Activated naive CD4-positive, alpha-beta T cell treated with anti-CD3 and anti-CD28 coated beads, Interleukin-2, amount 10 ng/mL, durations not matched to agents 7 days and 5 days (primary cell): ENCODE results near the gene KRTAP10-2.
A peak's percentile ranks its signal among the peaks of the same experiment; 100 is the strongest.

Experiments used
- CTCF ChIA-PET: fragments of 350-600 bp; sonication (Branson Sonifier 250); formaldehyde crosslinking; loops from one replicate; lab custom pipeline; 2021; ENCODE audit warnings: antibody characterized with exemption; lab: Charles Lee
- DNase-seq: peaks from one replicate; pipeline ENCODE4 v3.0.0-alpha.2; 2020
- H3K27ac Mint-ChIP-seq: one replicate; pipeline ENCODE4 v1.8.0; 2021; ENCODE audit warnings: mild to moderate bottlenecking, moderate library complexity, mixed read lengths
- H3K27me3 Mint-ChIP-seq: one replicate; pipeline ENCODE4 v1.8.0; 2021; ENCODE audit warnings: mild to moderate bottlenecking, mixed read lengths
- H3K36me3 Mint-ChIP-seq: one replicate; pipeline ENCODE4 v1.8.0; 2021; ENCODE audit warnings: mixed read lengths
- H3K4me1 Mint-ChIP-seq: one replicate; pipeline ENCODE4 v1.8.0; 2021; ENCODE audit warnings: mixed read lengths
- H3K4me3 Mint-ChIP-seq: one replicate; pipeline ENCODE4 v1.8.0; 2021; ENCODE audit warnings: mild to moderate bottlenecking, moderate library complexity, mixed read lengths
- H3K9me3 Mint-ChIP-seq: one replicate; pipeline ENCODE4 v1.8.0; 2021; ENCODE audit warnings: mixed read lengths

Gene KRTAP10-2

GRCh38 chr21:44514746-44515358 lies 36.5 kb downstream of the KRTAP10-2 start:
- H3K9me3 Mint-ChIP-seq, result no peaks in the 10 kb centered on the region
- no peak for DNase-seq
- peaks cover 1% of the 10 kb centered on the region for H3K4me1 Mint-ChIP-seq
- H3K27ac Mint-ChIP-seq, result no peak overlapping the region
- CTCF ChIA-PET, result interaction anchor here (7.4 kb wide), 1 partner anchor 280 kb away, joined by 65 read pairs; no protein-coding TSS in a partner anchor
- H3K27me3 Mint-ChIP-seq, result peaks cover 16% of the 10 kb centered on the region
- H3K4me3 Mint-ChIP-seq, result no peak overlapping the region
- H3K36me3 Mint-ChIP-seq, result no peaks in the 10 kb centered on the region

GRCh38 chr21:44514218-44514520 lies 37.1 kb downstream of the KRTAP10-2 start:
- H3K27ac Mint-ChIP-seq, result no peak overlapping the region
- no peak for DNase-seq
- H3K27me3 Mint-ChIP-seq, result peaks cover 18% of the 10 kb centered on the region
- H3K4me3 Mint-ChIP-seq, result no peak overlapping the region
- peaks cover 2% of the 10 kb centered on the region for H3K4me1 Mint-ChIP-seq
- no peaks in the 10 kb centered on the region for H3K36me3 Mint-ChIP-seq
- CTCF ChIA-PET, result interaction anchor here (4.9 to 7.4 kb wide), 2 partner anchors 228 to 280 kb away, joined by 50 to 65 read pairs; no protein-coding TSS in a partner anchor
- H3K9me3 Mint-ChIP-seq, result no peaks in the 10 kb centered on the region

GRCh38 chr21:44513389-44514217 lies 37.7 kb downstream of the KRTAP10-2 start:
- Mint-ChIP-seq H3K27ac (no peak overlapping the region), H3K27me3 (peaks cover 16% of the 10 kb centered on the region), H3K9me3 (no peaks in the 10 kb centered on the region), H3K4me3 (no peak overlapping the region), H3K4me1 (peaks cover 2% of the 10 kb centered on the region), H3K36me3 (no peaks in the 10 kb centered on the region)
- CTCF ChIA-PET, result interaction anchor here (4.9 to 7.4 kb wide), 2 partner anchors 228 to 281 kb away, joined by 50 to 65 read pairs; no protein-coding TSS in a partner anchor
- no peak for DNase-seq

DNA sequence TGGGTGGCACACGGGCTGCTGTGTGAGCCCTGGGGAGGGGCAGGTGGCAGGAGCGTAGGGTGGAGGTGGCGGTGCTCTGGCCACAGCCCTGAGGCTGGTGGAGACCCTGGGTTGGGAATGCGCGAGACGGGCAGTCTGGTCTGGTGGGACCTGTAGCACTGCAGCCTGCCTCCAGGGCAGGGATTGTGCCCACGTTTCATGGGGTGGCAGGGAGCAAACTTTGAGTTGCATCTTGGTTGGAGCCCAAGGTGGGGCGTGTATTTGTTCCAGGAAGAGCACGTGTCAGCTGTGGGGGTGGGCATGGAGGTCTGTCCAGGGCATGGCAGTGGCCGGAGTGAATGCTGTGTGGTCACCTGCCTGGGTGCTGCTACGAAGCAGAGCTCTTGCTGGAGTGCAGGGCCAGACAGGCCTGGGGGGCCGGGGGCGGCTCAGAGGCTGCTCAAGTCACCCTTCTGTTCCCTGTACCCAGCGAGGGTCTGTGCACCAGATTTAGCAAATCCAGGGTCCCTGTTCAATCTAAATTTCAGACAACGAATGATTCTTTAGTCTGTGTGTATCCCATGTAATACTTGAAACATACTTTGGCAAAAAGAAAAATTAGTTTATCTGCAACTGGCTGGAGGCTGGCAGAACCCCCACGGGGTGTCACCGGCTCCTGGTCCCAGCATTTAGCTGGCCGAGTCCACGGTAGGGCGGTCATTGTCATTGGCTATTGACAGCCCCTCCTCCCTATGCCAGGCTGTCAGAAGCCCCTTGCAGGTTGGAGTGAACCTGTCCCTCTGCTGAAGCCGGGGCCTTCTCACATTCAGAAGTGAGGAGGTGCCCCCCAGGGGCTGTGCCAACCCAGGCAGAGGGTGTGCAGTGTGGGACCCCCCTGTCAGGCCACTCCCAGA lies 38.6 kb downstream of the KRTAP10-2 start:
- peaks cover 2% of the 10 kb centered on the region for H3K4me1 Mint-ChIP-seq
- CTCF ChIA-PET, result interaction anchor here (4.9 to 7.4 kb wide), 2 partner anchors 229 to 282 kb away, joined by 50 to 65 read pairs; no protein-coding TSS in a partner anchor
- no peaks in the 10 kb centered on the region for H3K36me3 Mint-ChIP-seq
- no peak overlapping the region for H3K4me3 Mint-ChIP-seq
- H3K27me3 Mint-ChIP-seq, result peaks cover 21% of the 10 kb centered on the region
- DNase-seq, result no peak
- H3K9me3 Mint-ChIP-seq, result no peaks in the 10 kb centered on the region
- H3K27ac Mint-ChIP-seq, result no peak overlapping the region

DNA sequence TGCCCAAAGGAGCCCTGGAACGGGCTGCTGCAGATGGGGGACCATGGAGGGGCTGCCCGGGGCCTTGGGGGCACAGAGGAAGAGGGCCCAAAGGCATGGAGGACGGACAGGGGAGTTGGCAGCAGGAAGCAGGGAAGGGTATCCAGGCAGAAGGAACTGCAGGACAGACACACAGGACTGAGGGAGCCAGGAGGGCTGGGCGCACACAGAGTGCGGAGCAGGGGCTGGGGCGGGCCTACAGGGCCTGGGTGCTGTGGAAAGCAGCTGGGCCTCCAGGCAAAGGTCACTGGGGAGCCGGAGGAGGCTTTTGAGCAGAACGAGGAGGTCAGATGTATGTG lies 39.4 kb downstream of the KRTAP10-2 start:
- CTCF ChIA-PET, result interaction anchor here (2.1 to 7.4 kb wide), 3 partner anchors 230 to 288 kb away, joined by 17 to 65 read pairs (median 50); no protein-coding TSS in a partner anchor
- Mint-ChIP-seq H3K36me3 (no peaks in the 10 kb centered on the region), H3K27me3 (peaks cover 21% of the 10 kb centered on the region), H3K27ac (no peak overlapping the region), H3K4me1 (peaks cover 2% of the 10 kb centered on the region), H3K9me3 (no peaks in the 10 kb centered on the region), H3K4me3 (no peak overlapping the region)
- no peak for DNase-seq

GRCh38 chr21:44511219-44511937 lies 39.9 kb downstream of the KRTAP10-2 start:
- Mint-ChIP-seq H3K9me3 (no peaks in the 10 kb centered on the region), H3K4me3 (peak overlapping the region; percentile 31), H3K27ac (no peak overlapping the region), H3K36me3 (no peaks in the 10 kb centered on the region), H3K4me1 (peaks cover 2% of the 10 kb centered on the region), H3K27me3 (peaks cover 21% of the 10 kb centered on the region)
- CTCF ChIA-PET, result interaction anchor here (0.6 to 7.4 kb wide), 11 partner anchors 8 to 288 kb away, joined by 3 to 65 read pairs (median 4); no protein-coding TSS in a partner anchor
- DNase-seq, result no peak

DNA sequence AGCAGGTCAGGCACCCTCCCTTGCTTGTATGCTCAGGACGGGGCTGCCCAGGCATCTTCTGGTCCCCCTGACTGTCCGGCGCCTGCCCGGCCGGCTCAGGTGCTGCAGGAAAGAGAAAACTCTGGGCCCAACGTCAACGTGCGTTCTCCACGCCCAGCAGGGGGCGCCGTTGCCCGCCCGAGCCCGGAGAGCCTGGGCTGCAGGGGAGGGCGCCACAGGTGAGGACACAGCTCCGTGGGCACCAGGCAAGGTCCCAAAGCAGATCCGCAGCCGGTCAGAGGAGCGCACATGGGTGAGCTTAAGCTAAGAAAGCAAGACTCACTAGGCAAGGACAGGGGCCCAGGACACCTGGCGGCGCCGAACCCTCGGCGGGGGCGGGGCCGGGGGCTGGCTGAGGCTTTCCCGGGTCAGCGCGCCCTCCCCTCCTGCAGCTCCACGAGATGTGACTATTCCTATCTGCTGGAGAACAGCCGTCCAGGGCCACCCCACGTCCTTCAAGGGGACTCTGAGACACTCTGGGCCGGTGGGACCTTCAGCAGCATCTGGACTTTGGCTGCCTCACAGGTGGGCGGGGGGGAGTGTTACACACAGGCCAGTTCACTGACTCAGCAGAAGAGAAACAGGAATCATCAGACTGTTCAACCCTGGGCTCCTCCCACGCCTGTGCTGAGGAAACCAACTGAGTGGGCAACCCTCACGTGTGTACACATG lies 40.6 kb downstream of the KRTAP10-2 start:
- Mint-ChIP-seq H3K4me1 (peaks cover 2% of the 10 kb centered on the region), H3K27ac (no peak overlapping the region), H3K9me3 (no peaks in the 10 kb centered on the region), H3K27me3 (peaks cover 24% of the 10 kb centered on the region), H3K36me3 (no peaks in the 10 kb centered on the region), H3K4me3 (peak overlapping the region; percentile 31)
- DNase-seq, result peak; percentile 85
- CTCF ChIA-PET, result interaction anchor here (0.6 to 7.4 kb wide), 17 partner anchors 9 to 289 kb away, joined by 3 to 65 read pairs (median 4); no protein-coding TSS in a partner anchor

- H3K4me3 Mint-ChIP-seq, result no peak overlapping the region
- H3K27ac Mint-ChIP-seq, result no peak overlapping the region
- peaks cover 24% of the 10 kb centered on the region for H3K27me3 Mint-ChIP-seq
- CTCF ChIA-PET, result interaction anchor here (0.6 to 7.4 kb wide), 16 partner anchors 9 to 289 kb away, joined by 3 to 65 read pairs (median 4); no protein-coding TSS in a partner anchor
- peaks cover 2% of the 10 kb centered on the region for H3K4me1 Mint-ChIP-seq
- H3K9me3 Mint-ChIP-seq, result no peaks in the 10 kb centered on the region
- no peaks in the 10 kb centered on the region for H3K36me3 Mint-ChIP-seq
- DNase-seq, result no peak
These were observed 41.2 kb downstream of the KRTAP10-2 start for GRCh38 chr21:44510109-44510507.

GRCh38 chr21:44509539-44509938 lies 41.8 kb downstream of the KRTAP10-2 start:
- Mint-ChIP-seq H3K4me1 (peaks cover 2% of the 10 kb centered on the region), H3K4me3 (no peak overlapping the region)
- no peak for DNase-seq

DNA sequence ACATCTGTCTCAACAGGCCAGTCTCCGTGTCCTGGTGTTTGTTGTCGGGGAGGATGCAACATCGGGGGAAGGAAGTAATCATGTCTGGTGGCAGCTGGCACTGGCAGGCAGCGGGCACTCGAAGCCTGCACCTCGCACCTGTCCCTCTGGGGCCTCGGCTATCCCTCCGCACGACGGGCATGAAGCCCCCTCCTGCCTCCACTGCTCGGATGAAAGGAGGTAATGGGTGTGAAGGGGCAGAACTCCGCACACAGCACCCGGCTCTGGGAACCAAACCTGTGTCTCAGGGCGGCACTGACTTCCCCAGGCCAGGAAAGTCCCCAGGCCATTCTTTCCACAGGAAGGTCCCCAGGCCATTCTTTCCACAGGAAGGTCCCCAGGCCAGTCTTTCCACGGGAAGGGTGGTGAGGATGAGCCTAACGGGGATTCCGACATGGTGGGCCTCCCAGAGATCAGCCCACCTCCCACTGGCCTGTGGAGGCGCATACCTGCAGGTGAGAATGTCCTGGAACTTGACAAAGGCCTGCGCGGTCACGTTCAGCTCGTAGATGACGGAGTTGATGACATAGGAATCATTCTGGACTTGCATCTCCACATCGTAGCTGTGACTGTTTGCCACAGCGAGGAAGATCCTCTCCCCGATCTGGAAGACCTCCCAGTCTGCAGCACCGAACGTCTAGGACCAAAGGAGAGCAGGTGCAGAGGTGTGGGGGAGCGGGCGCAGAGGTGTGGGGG lies 42.4 kb downstream of the KRTAP10-2 start:
- Mint-ChIP-seq H3K36me3 (no peaks in the 10 kb centered on the region), H3K27me3 (peaks cover 21% of the 10 kb centered on the region), H3K27ac (no peak overlapping the region), H3K4me3 (no peak overlapping the region), H3K4me1 (peaks cover 6% of the 10 kb centered on the region), H3K9me3 (no peaks in the 10 kb centered on the region)
- DNase-seq, result no peak
- CTCF ChIA-PET, result no interaction called here

More at GRCh38 chr21:44509539-44509938, 41.8 kb downstream of the KRTAP10-2 start:
- CTCF ChIA-PET, result interaction anchor here (0.6 to 7.4 kb wide), 7 partner anchors 13 to 285 kb away, joined by 3 to 65 read pairs (median 4); no protein-coding TSS in a partner anchor
- Mint-ChIP-seq H3K27me3 (peaks cover 21% of the 10 kb centered on the region), H3K36me3 (no peaks in the 10 kb centered on the region), H3K9me3 (no peaks in the 10 kb centered on the region), H3K27ac (no peak overlapping the region)

- peaks cover 21% of the 10 kb centered on the region for H3K27me3 Mint-ChIP-seq
These were observed 42.9 kb downstream of the KRTAP10-2 start for GRCh38 chr21:44508426-44508710.

DNA sequence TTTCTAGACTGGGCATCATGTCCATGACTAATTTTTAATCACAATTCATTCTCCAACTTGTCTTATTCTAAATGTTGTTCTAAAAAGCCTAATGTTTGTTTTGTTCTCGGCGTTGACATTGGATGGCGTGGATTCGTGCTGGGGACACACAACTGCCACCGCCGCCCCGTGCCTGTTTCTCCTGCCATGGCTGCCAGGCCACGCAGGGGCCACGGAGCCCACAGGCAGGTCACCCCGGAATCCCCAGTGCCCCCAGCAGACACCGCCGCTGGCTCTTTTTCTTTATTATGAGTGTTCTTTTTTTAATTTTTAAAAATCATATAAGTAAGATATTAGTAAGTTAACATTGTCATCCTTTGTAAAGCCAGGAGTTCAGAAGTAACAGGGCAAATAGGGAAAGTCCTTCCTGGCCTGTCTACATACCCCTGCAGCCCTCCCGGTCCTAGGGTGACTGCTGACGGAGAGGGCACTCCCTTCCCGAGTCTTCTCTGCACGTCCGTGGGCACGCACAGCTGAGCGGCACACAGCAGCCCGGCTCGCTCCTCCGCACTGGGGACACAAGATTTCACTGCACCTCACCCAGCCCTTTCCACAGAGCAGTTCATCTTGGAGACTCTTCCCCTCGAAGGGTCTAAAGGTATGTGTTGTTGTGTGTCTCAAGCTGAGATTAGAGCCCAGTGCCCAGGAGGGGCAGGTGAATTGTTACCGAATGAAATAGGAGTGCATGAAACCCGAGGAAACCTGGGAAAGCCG lies 43.5 kb downstream of the KRTAP10-2 start:
- CTCF ChIA-PET, result no interaction called here
- H3K36me3 Mint-ChIP-seq, result no peaks in the 10 kb centered on the region
- H3K27me3 Mint-ChIP-seq, result peaks cover 21% of the 10 kb centered on the region
- H3K4me3 Mint-ChIP-seq, result no peak overlapping the region
- no peak for DNase-seq
- no peaks in the 10 kb centered on the region for H3K9me3 Mint-ChIP-seq
- H3K4me1 Mint-ChIP-seq, result peaks cover 8% of the 10 kb centered on the region
- no peak overlapping the region for H3K27ac Mint-ChIP-seq

More at GRCh38 chr21:44508426-44508710, 42.9 kb downstream of the KRTAP10-2 start:
- Mint-ChIP-seq H3K4me3 (no peak overlapping the region), H3K4me1 (peaks cover 8% of the 10 kb centered on the region), H3K9me3 (no peaks in the 10 kb centered on the region), H3K36me3 (no peaks in the 10 kb centered on the region), H3K27ac (no peak overlapping the region)
- CTCF ChIA-PET, result no interaction called here
- no peak for DNase-seq
